ENCODE data around the gene TGFBI. TPM values are rescaled to one million over a fixed set of nuclear protein-coding genes. Genes with fewer than 3 reads are reported as not detected.

TGFBI gene
- total and polyA plus RNA-seq, 9 of the 15 experiments (the other 6 are each of a cell fraction or from before 2014, with no cell fraction given) = 0.05 to 0.62 (median 0.08) TPM; not detected in 6

DNA sequence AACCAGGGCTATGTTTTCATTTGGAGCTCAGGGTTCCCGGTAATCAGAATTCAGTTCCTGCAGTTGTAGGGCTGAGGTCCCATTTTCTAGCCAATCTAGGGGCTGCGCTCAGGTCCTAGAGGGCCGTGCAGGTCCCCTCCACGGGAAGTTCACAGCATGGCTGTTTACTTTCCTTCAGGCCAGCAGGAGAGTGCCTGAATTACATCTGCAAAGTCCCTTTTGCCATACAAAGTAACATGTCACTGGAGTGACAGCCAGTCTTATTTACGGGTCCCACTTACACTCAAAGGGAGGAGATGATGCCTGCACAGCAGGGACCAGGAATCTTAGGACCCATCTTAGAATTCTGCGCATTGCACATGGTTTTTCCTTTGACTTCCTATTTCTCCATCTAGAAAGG lies 29.9 kb upstream of the TGFBI start:
- under 1% methylated on average over 6 of the region's 6 CpGs for WGBS (ENCODE audit: insufficient coverage, low coverage, missing lambda C conversion rate)
- no peak overlapping the region for H2AFZ ChIP-seq (ENCODE audit: low read depth, low read length)
- no peak overlapping the region for H3K4me3 ChIP-seq
- POLR2A ChIA-PET = interaction anchor here (0.6 kb wide), 1 partner anchor 9 kb away, joined by 4 read pairs; no protein-coding TSS in a partner anchor
- H3K4me1 ChIP-seq (replicated peaks in 1 of 2; ENCODE audit: control insufficient read depth in 2 of 2, insufficient read depth in 2 of 2, low read length in 2 of 2) = no peaks in the 10 kb centered on the region
- DNase-seq (ENCODE audit: extremely low read depth in 1 of 4, low spot score in 3 of 4) = no peak
- no peak for FAIRE-seq
- intact Hi-C loops (cut with micrococcal nuclease) (no loop called here), in situ Hi-C loops (cut with MboI) (no loop called here)
- H3K27ac ChIP-seq (ENCODE audit: extremely low read depth, low read depth, low read length) = no peak overlapping the region
- no peak for ATAC-seq
- H3K9me1 ChIP-seq (ENCODE audit: control insufficient read depth, insufficient read depth, low read length) = no peaks in the 10 kb centered on the region
- no peaks in the 10 kb centered on the region for H4K20me1 ChIP-seq (replicated peaks; ENCODE audit: control insufficient read depth, insufficient read depth, low read length)
- BruUV-seq (replicated peaks) = no TSS peak
- H3K27me3 ChIP-seq (ENCODE audit: control insufficient read depth in 2 of 2, insufficient read depth in 2 of 2, low read length in 2 of 2) = peaks cover 14 to 37% of the 10 kb centered on the region in 2 experiments; a peak in 4 of 5 replicates
- H3K9ac ChIP-seq (ENCODE audit: insufficient read depth in 1 of 2, low read depth in 2 of 2, low read length in 2 of 2) = no peak overlapping the region
- CTCF ChIA-PET (ENCODE audit: low intra/inter-chr PET ratio) = no interaction called here
- H3K4me2 ChIP-seq (ENCODE audit: insufficient read depth, low read length) = no peak overlapping the region
- H3K36me3 ChIP-seq (ENCODE audit: control insufficient read depth, insufficient read depth, low read length) = no peaks in the 10 kb centered on the region
- no peaks in the 10 kb centered on the region for H3K9me3 ChIP-seq (replicated peaks; ENCODE audit: control insufficient read depth, insufficient read depth, low read depth, low read length)
- H3K79me2 ChIP-seq (ENCODE audit: control insufficient read depth, insufficient read depth, low read length) = no peaks in the 10 kb centered on the region
- TF ChIP-seq SPI1 (IDR thresholded peaks at IDR 0.05; ENCODE audit: borderline replicate concordance, low read depth, low read length) = no peak
- TF ChIP-seq ZNF311 (CRISPR knock-in tag; IDR thresholded peaks at IDR 0.05) = no peak
- no peak for TF ChIP-seq NR2C2 (CRISPR knock-in tag; IDR thresholded peaks at IDR 0.05)
- TF ChIP-seq NR2C2 (tag; IDR thresholded peaks at IDR 0.05) = no peak
- TF ChIP-seq TFAM (CRISPR knock-in tag; conservative IDR thresholded peaks at IDR 0.05) = no peak
- no peak for TF ChIP-seq CSDE1 (IDR thresholded peaks at IDR 0.05)
- TF ChIP-seq TBP (optimal IDR thresholded peaks at IDR 0.05; ENCODE audit: low read depth, low read length) = no peak
- TF ChIP-seq, protein P1, sequence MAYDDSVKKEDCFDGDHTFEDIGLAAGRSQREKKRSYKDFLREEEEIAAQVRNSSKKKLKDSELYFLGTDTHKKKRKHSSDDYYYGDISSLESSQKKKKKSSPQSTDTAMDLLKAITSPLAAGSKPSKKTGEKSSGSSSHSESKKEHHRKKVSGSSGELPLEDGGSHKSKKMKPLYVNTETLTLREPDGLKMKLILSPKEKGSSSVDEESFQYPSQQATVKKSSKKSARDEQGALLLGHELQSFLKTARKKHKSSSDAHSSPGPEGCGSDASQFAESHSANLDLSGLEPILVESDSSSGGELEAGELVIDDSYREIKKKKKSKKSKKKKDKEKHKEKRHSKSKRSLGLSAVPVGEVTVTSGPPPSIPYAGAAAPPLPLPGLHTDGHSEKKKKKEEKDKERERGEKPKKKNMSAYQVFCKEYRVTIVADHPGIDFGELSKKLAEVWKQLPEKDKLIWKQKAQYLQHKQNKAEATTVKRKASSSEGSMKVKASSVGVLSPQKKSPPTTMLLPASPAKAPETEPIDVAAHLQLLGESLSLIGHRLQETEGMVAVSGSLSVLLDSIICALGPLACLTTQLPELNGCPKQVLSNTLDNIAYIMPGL (CRISPR knock-in tag; IDR thresholded peaks at IDR 0.05) = no peak
